GM18868 (cell line): ENCODE results near the gene CBX8.

Source experiments
- ATAC-seq: cut with Tn5 transposase; IDR thresholded peaks from one replicate; pipeline ENCODE4 v1.9.1; 2021; ENCODE audit warnings: mild to moderate bottlenecking, moderate library complexity; ENCODE audit not compliant: unreplicated experiment

CBX8 gene

GRCh38 chr17:79795795-79796443 lies 958 bp downstream of the CBX8 start:
- ATAC-seq = no peak

DNA sequence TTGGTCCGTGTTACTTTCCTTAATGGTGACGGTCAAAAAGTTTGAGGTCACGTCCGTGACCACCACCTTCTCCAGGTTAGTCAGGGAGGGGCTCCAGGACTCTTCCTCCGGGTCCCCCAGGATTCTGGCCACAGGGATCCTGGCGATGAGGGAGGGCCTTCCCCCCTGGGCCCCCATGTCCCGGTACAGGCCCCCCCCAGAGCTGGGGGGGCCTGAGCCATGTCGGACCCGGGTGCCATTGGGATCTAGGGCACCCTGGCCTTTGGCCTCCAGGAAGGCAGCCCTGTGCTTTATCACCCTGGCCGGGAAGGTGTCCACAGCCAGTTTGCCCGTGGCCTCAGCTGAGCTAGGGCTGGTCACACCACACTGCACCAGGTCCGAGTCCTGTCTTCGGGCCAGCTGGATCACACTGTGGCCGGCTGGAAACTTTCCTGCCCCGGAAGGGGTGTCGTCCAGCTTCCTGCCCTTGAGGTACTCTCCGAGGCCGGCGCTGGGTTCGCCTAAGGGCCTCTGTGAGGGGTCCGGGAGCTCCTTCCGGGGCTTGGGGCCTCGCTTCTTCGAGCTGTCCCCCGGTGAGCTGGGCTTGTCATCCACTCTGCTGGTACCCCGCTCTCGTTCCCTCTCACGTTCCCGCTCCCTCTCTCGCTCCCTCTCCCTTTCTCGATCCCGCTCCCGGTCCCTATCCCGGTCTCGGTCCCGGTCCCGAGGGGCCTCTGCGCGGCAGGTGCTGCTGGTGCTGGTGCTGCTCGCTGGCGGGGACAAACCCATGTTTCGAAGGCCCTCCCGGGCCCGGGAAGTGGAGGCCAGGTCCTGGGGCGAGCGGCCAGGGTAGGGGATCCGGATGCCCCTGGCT lies 2.0 kb downstream of the CBX8 start:
- no peak for ATAC-seq

DNA sequence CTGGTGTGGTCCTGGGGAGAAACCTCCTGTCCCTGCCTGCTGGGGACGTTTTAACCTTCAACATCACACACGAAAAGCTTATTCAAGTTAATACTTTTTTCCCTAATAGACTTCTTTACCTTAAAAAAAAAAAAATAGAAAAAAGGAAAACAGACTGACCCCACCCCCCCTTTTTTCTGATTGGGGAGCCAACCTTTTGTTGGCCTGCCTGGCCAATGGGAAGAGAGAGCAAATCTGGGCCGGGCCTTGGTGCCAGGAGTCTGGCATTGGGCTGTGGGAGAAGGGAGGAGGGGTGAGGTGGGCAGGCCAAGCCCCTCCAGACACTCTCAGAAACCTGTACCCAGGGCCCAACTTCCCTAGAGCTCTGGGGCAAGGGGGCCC lies 3.0 kb downstream of the CBX8 start:
- no peak for ATAC-seq

DNA sequence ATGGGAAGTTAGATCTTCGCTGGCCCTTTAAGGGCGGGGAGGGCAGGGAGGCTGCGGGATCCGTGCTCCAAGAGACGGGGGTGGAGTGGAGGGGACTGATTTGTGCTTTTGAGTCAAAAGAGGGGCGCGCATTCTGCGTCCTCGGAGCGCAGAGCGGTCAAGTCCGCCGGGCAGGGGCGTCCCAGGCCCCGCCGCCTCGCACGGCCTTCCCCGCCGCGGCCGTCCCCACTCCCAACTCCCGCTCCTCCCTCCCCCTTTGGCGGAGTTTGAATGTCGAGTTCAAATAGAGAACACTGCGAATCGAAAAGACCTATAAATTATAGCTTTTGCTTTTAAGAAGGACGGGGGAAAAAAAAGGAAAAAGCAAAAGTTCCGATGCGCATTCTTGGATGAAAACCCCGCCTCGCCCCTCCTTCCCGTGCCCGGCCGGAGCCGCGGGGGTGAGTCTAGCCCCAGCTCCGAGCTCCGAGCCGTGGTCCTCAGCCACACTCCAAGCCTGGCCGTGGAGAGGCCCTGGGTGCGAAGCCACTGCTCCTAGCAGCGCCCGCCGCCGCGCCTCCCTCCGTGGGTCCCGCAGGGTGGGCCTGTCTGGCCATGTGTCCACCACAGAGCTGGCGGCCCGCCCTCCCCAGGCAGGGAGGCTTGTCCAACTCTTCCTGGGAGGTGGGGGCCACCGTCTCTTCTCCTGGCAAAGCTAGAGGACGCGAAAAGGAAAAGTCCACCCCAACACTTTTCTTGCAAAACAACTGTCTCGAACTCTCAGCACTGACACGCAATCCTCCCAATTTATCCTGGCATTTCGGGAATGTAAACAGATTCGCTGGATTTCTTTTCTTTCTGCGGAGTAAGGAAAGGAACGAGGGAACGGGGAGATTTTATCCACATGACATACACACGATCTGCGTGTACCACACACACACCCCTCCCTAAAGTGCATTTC lies 3.6 kb downstream of the CBX8 start:
- ATAC-seq = no peak

DNA sequence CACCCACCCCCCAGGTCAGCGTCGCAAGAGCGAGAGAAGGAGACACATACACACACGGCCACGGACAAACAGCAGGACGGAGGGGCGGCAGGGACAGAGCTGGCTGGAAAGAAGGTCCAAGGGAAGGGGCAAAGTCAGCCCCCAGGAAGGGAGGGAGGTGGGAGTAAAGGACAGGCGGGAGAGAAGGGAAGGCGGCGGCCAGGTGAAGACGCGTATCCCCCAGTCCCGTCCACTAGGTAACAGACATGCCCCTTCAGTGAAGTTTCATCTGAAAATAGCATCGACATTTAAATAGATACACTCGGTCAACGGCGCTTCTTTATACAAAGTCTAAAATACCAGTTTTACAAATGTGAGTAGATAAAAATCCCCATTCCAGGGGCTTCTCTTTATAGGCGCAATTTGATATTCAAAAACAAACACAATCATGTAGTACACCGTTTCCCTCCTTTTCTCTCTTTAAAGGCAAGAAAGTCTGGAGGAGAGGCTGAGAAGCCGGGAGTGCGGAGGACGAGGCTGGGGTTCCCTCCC lies 4.5 kb downstream of the CBX8 start:
- ATAC-seq = no peak

DNA sequence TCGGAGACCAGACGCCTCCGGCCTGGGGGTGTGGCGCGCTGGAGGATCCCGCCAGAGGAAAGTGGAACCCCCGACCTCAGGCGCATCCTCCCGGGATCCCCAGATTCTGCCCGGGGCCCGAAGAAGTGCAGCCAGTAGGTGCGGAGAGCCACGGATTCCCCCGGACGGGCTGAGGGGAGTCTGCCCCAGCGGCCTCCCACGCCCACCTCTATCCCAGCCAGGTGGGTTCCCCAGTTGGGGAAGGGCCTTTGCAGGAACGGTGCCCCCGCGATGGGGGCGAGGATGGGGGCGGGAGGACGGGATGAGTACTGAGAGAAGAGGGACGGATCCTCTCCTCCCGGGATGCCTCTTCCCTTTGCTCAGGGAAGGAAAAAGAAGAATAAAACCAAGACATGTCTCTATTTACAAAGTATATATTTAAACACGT lies 5.1 kb downstream of the CBX8 start:
- no peak for ATAC-seq

DNA sequence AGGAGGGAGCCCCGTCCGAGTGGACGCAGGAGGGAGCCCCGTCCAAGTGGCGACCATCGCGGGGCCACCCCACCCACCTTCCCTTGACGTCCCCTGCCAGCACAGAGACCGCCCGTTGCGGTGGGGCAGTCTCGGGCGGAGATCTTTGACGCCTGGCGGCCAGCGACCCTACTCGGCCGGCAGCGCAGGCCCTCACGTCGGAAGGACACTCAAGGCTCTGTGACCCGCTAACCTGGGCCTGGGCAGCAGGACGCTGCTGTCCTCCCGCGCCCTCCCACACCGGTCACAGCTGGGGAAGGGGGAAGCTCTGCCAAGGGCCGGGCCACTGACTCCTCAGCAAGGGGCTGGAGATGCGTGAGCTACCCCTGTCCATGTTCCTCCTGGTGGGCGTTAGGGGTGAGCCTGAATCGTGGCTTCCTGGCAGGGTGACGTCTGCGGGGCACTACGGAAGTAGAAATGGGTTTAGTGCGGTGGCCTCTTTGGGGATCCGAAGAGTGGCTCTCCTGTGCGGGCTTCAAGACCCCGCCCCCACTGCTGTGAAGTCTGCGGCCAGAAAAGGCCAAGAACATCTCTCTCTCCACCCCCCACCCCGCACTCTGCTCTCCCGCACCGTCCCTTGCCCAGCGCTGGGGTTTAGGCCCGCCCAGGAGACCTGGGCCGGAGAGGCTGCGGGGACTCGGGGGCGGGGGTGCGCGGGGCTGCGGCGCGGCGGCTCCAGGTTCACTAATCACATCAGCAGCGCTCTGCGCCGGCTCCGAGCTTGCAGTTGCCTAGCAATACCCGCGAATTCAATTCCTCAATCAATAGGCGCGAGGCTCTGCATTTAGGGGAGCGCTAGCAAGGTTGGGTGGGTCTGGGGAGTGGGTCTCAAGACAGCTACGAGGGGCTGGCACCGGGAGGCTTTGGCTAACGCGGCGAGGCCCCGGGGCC lies 5.8 kb downstream of the CBX8 start:
- ATAC-seq = no peak

DNA sequence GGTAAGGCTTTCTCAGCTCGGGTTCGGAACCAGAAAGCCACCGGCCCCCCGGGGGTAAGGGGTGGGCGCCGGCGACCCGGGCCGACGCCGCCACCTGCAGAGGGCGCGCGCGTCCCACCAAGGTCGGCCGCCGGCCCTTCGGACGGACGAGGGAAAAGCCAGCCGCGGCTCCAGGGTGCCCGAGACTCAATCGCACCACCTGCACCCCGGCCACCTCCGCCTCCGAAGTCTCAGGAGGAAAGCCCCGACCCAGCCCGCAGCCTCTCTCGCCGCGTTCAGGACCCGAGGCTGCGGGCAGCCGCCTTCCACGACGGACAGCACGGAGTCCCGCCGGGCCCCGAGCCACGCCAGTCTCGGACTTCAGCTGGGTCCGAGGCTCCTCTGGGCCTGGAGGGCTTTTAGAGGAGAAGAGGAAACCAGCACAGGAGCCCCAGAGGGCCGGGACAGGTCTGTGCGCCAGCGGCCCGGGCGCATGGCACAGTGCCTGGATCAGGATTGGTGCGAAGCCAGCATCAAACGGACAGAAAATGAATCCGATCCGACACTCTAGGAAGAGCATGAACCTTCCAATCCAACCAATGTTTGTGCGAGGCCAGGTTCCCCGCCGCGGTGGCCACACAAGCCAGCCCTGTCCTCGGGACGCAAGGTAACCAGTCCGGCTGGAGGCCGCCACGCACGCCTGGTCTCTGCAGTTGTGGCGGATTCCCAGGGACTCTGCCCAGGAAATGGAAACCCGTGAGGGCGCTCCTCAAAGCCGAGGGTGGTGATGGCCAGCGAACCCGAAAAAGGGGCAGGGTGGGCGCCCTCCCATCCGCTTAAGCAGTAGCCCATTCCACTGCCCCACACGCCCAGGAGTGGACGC lies 6.7 kb downstream of the CBX8 start:
- no peak for ATAC-seq

GRCh38 chr17:79788989-79789942 lies 7.6 kb downstream of the CBX8 start:
- ATAC-seq = no peak

DNA sequence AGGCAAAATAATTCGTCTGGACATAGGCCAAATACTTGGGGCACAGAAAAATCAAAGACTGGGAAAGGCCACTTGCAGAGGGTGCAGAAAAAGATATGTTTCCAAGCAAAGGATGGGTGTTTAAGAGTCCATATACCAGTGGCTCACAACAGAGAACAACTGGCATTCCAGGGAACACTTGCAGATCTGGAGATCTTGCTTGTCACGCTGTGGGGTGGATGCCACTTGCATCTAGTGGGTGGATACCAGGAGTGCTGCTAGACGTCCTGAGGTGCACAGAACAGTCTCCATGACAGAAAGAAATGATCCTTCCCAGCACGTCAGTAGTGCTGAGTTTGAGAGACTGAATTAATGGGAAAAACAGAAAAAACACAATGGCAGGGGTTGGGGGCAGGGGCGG lies 8.4 kb downstream of the CBX8 start:
- no peak for ATAC-seq

GRCh38 chr17:79786930-79787643 lies 9.8 kb downstream of the CBX8 start:
- no peak for ATAC-seq

DNA sequence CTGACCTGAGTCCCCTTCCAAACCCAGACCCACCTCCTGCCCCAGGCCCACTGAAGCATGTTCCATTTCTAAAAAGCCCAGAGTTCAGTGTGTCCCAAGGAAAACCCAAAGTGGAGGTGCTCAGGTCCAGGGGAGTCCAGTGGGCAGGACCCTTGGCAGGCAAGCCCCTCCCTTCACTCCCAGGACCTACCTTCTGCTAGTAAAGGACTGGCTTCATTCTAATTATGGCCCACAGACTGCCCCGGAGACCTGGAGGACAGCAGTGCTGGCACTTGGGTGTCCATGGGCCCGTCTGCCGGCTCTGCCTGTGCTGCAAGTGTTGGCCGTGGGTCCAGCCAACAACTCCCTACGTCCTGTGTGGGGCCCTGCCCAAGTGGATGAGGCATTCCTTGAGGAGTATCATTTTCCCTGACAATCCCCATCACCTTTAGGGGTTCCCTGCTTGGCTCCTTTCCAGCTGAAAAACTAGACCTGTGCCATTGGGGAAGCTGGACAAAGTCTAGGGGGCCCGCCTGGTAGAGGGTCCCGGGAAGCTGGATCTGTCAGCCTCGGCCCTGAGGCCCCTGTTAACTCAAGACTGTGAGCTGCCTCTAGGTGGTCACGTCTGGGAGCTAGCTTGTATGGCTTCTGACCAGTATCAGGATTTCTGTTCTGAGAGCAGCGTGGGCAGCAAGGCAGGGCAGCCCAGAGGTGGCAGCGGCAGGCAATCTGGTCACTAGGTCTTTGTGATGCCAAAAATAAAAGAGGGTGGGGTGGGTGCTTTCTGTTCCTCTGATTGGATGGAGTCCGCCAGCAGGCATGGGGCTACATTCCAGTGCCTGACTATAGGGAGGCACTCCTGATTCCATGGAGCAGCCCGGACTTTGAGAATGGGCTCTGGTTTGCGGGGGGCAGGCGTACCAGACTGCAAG lies 10.7 kb downstream of the CBX8 start:
- ATAC-seq = no peak

- no peak for ATAC-seq
Observed at GRCh38 chr17:79785017-79785899, 11.6 kb downstream of the CBX8 start.

DNA sequence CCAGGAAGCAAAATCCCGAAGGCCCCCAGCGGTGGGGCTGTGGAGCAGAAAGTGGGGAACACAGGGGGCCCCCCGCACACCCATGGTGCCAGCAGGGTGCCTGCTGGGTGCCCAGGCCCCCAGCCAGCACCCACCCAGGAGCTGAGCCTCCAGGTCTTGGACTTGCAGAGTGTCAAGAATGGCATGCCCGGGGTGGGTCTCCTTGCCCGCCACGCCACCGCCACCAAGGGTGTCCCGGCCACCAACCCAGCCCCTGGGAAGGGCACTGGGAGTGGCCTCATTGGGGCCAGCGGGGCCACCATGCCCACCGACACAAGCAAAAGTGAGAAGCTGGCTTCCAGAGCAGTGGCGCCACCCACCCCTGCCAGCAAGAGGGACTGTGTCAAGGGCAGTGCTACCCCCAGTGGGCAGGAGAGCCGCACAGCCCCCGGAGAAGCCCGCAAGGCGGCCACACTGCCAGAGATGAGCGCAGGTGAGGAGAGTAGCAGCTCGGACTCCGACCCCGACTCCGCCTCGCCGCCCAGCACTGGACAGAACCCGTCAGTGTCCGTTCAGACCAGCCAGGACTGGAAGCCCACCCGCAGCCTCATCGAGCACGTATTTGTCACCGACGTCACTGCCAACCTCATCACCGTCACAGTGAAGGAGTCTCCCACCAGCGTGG lies 12.4 kb downstream of the CBX8 start:
- no peak for ATAC-seq

GRCh38 chr17:79783891-79784290 lies 13.0 kb downstream of the CBX8 start:
- ATAC-seq = no peak
